Esophagus squamous epithelium (tissue), 5 donors: ENCODE data around the gene RNF112. TPM values are rescaled to one million over a fixed set of nuclear protein-coding genes. Genes with fewer than 3 reads are reported as not detected.

Source experiments
- DNase-seq: peaks from one replicate; lab custom pipeline; 2025; lab: John Stamatoyannopoulos, UW
- H3K27ac ChIP-seq, 4 donors: fragments of 200-600 bp; sonication (generic); one replicate each; pipeline ENCODE4 v1.5.1; 2016 to 2019; ENCODE audit warnings: mild to moderate bottlenecking in 1 of 4
- H3K27me3 ChIP-seq, 4 donors: fragments of 200-600 bp; sonication (generic); 1 replicate in 3 of 4; 2 replicates in 1 of 4; pipeline versions ENCODE4 v1.5.1 to v1.6.0; 2017 to 2021; ENCODE audit warnings: antibody characterized with exemption in 1 of 4
- H3K36me3 ChIP-seq, 3 donors: fragments of 200-600 bp; sonication (generic); one replicate each; pipeline ENCODE4 v1.5.1; 2016 to 2019
- H3K4me1 ChIP-seq, 3 donors: fragments of 200-600 bp; sonication (generic); one replicate each; pipeline ENCODE4 v1.5.1; 2017 to 2019
- H3K4me3 ChIP-seq, 4 donors: fragments of 200-600 bp; sonication (generic); 1 replicate in 3 of 4; 2 replicates in 1 of 4; pipeline ENCODE4 v1.5.1; 2016 to 2019; ENCODE audit warnings: mild to moderate bottlenecking in 2 of 4, moderate library complexity in 1 of 4
- H3K9me3 ChIP-seq, 3 donors: fragments of 200-600 bp; sonication (generic); one replicate each; pipeline ENCODE4 v1.5.1; 2016 to 2019
- POLR2A ChIP-seq, 4 donors: fragments of 450-650 bp; IDR thresholded peaks; one replicate each; pipeline ENCODE4 v1.6.1; 2017; ENCODE audit warnings: antibody characterized with exemption in 4 of 4, mild to moderate bottlenecking in 4 of 4, moderate library complexity in 3 of 4
- WGBS, 2 donors: methylation state at CpG; one replicate each; pipeline ENCODE4 v1.1.5; 2018; 5-methylcytosine and 5-hydroxymethylcytosine counted together
- intact Hi-C: fragments of 100-400 bp; cut with DNase I; formaldehyde crosslinking; loops from one replicate; pipeline ENCODE4 v1.15.0; 2022
- total RNA-seq, 4 donors: library from RNA; depleted of rRNA; stranded (reverse); fragments of >200 nt; gene quantifications; one replicate each; pipeline ENCODE4 v1.1.0, GENCODE V29; 2016
- TF ChIP-seq, protein P1 (sequence below), 6 experiments: fragments of 450-650 bp in 4 of 6; fragments of 200-600 bp in 2 of 6; sonication (generic) in 2 of 6; IDR thresholded peaks; one replicate each; pipeline ENCODE4 v1.5.1; 2016 to 2019; ENCODE audit warnings: antibody characterized with exemption in 6 of 6, mild to moderate bottlenecking in 4 of 6, moderate library complexity in 4 of 6
- donor health status: DM: yes; HTN: yes; CAD: no.

The RNF112 gene
- total RNA-seq, 4 donors from 2014 or later = 0.45 to 1.5 (median 0.92) TPM; not detected in 1

- TF ChIP-seq POLR2A (IDR thresholded peaks at IDR 0.05) = no peak
- TF ChIP-seq, protein P1, sequence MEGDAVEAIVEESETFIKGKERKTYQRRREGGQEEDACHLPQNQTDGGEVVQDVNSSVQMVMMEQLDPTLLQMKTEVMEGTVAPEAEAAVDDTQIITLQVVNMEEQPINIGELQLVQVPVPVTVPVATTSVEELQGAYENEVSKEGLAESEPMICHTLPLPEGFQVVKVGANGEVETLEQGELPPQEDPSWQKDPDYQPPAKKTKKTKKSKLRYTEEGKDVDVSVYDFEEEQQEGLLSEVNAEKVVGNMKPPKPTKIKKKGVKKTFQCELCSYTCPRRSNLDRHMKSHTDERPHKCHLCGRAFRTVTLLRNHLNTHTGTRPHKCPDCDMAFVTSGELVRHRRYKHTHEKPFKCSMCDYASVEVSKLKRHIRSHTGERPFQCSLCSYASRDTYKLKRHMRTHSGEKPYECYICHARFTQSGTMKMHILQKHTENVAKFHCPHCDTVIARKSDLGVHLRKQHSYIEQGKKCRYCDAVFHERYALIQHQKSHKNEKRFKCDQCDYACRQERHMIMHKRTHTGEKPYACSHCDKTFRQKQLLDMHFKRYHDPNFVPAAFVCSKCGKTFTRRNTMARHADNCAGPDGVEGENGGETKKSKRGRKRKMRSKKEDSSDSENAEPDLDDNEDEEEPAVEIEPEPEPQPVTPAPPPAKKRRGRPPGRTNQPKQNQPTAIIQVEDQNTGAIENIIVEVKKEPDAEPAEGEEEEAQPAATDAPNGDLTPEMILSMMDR (IDR thresholded peaks at IDR 0.05) = no peak
- 18 to 36% methylated on average over 7 to 13 of the region's 14 CpGs for WGBS, 2 donors
- no peak for DNase-seq
- H3K36me3 ChIP-seq = no peaks in the 10 kb centered on the region
- intact Hi-C loops = loop anchor here (5.0 to 10.0 kb wide), 2 partner anchors 84 to 402 kb away; no protein-coding TSS in a partner anchor
- peak overlapping the region; percentile 78 to 93 (median 89) for H3K27ac ChIP-seq
- no peaks in the 10 kb centered on the region for H3K27me3 ChIP-seq
- H3K4me1 ChIP-seq = peaks cover 10 to 33% (median 14%) of the 10 kb centered on the region in 3 donors
- H3K9me3 ChIP-seq = no peaks in the 10 kb centered on the region
- peak overlapping the region; percentile 43 to 85 (median 73) for H3K4me3 ChIP-seq
These were observed 48.0 kb upstream of the RNF112 start for GRCh38 chr17:19363114-19363438.

- 50 to 80% methylated on average over 2 to 6 of the region's 6 CpGs for WGBS, 2 donors
- intact Hi-C loops = loop anchor here (5.0 to 10.0 kb wide), 2 partner anchors 84 to 401 kb away; no protein-coding TSS in a partner anchor
- H3K4me3 ChIP-seq = peak overlapping the region in 1 of 4 donors; percentile 67
These were observed 47.5 kb upstream of the RNF112 start for GRCh38 chr17:19363460-19364035.

GRCh38 chr17:19364699-19365498 lies 46.1 kb upstream of the RNF112 start:
- WGBS, 2 donors = 31 to 75% methylated on average over 3 to 4 of the region's 14 CpGs
- H3K27me3 ChIP-seq = no peaks in the 10 kb centered on the region
- intact Hi-C loops = loop anchor here (5.0 to 10.0 kb wide), 2 partner anchors 82 to 400 kb away; no protein-coding TSS in a partner anchor
- no peaks in the 10 kb centered on the region for H3K9me3 ChIP-seq
- H3K36me3 ChIP-seq = no peaks in the 10 kb centered on the region
- no peak for TF ChIP-seq POLR2A (IDR thresholded peaks at IDR 0.05)
- TF ChIP-seq, protein P1 (IDR thresholded peaks at IDR 0.05) = no peak
- DNase-seq = no peak
- no peak overlapping the region for H3K4me3 ChIP-seq
- no peak overlapping the region for H3K27ac ChIP-seq
- peaks cover 10 to 39% (median 14%) of the 10 kb centered on the region in 3 donors for H3K4me1 ChIP-seq

More at GRCh38 chr17:19363460-19364035, 47.5 kb upstream of the RNF112 start:
- Histone ChIP-seq H3K27ac (peak overlapping the region in 3 of 4 donors; percentile 87 to 93 (median 91)), H3K9me3 (no peaks in the 10 kb centered on the region), H3K4me1 (peaks cover 10 to 33% (median 14%) of the 10 kb centered on the region in 3 donors), H3K36me3 (no peaks in the 10 kb centered on the region), H3K27me3 (no peaks in the 10 kb centered on the region)
- DNase-seq = no peak
- TF ChIP-seq POLR2A (IDR thresholded peaks at IDR 0.05) = no peak
- TF ChIP-seq, protein P1 (IDR thresholded peaks at IDR 0.05) = no peak

- H3K9me3 ChIP-seq = no peaks in the 10 kb centered on the region
- H3K4me1 ChIP-seq = peaks cover 14 to 45% (median 14%) of the 10 kb centered on the region in 3 donors
- WGBS, 2 donors = 80 to 93% methylated on average over 3 to 4 of the region's 4 CpGs
- H3K27me3 ChIP-seq = no peaks in the 10 kb centered on the region
- TF ChIP-seq, protein P1 (IDR thresholded peaks at IDR 0.05) = no peak
- no peak for TF ChIP-seq POLR2A (IDR thresholded peaks at IDR 0.05)
- no peaks in the 10 kb centered on the region for H3K36me3 ChIP-seq
- intact Hi-C loops = loop anchor here (10.0 kb wide), 1 partner anchor 399 kb away; no protein-coding TSS in a partner anchor
- DNase-seq = no peak
- H3K27ac ChIP-seq = no peak overlapping the region
- H3K4me3 ChIP-seq = no peak overlapping the region
These were observed 45.6 kb upstream of the RNF112 start for GRCh38 chr17:19365499-19365817.
